ENCODE measurements around the gene PARK7.

Gene PARK7

GRCh38 chr1:7975212-7975865 lies 13.8 kb downstream of the PARK7 start:
- no peak overlapping the region for H3K27ac ChIP-seq (replicated peaks)
- H3K4me3 ChIP-seq (replicated peaks; ENCODE audit: insufficient read depth, low read length): no peak overlapping the region
- TF ChIP-seq REST (IDR thresholded peaks at IDR 0.05; ENCODE audit: insufficient replicate concordance, low read depth) (no peak), CTCF (IDR thresholded peaks at IDR 0.05; ENCODE audit: insufficient read depth, low read length) (peak; percentile 87), POLR2AphosphoS5 (IDR thresholded peaks at IDR 0.05; ENCODE audit: low read depth) (no peak)
- DNase-seq (ENCODE audit: low read depth in 1 of 2, low spot score in 1 of 2): peak; percentile 41 to 50
- no peaks in the 10 kb centered on the region for H3K27me3 ChIP-seq (ENCODE audit: insufficient read depth, poor library complexity, severe bottlenecking)

- no peak for DNase-seq (ENCODE audit: low read depth in 1 of 2, low spot score in 1 of 2)
- TF ChIP-seq REST (IDR thresholded peaks at IDR 0.05; ENCODE audit: insufficient replicate concordance, low read depth) (no peak), GABPA (IDR thresholded peaks at IDR 0.05; ENCODE audit: low read depth) (no peak), POLR2AphosphoS5 (IDR thresholded peaks at IDR 0.05; ENCODE audit: low read depth) (no peak), CTCF (IDR thresholded peaks at IDR 0.05; ENCODE audit: insufficient read depth, low read length) (no peak), SPI1 (IDR thresholded peaks at IDR 0.05; ENCODE audit: borderline replicate concordance, low read depth) (no peak)
- Histone ChIP-seq H3K4me3 (replicated peaks; ENCODE audit: insufficient read depth, low read length) (no peak overlapping the region), H3K27me3 (ENCODE audit: insufficient read depth, poor library complexity, severe bottlenecking) (no peaks in the 10 kb centered on the region), H3K27ac (replicated peaks) (no peak overlapping the region)
Measured at GRCh38 chr1:7980984-7981383, 19.5 kb downstream of the PARK7 start.

- no peak overlapping the region for H3K27ac ChIP-seq (replicated peaks)
- no peaks in the 10 kb centered on the region for H3K27me3 ChIP-seq (ENCODE audit: insufficient read depth, poor library complexity, severe bottlenecking)
- DNase-seq (ENCODE audit: low read depth in 1 of 2, low spot score in 1 of 2): no peak
- TF ChIP-seq REST (IDR thresholded peaks at IDR 0.05; ENCODE audit: insufficient replicate concordance, low read depth) (no peak), CTCF (IDR thresholded peaks at IDR 0.05; ENCODE audit: insufficient read depth, low read length) (no peak), SPI1 (IDR thresholded peaks at IDR 0.05; ENCODE audit: borderline replicate concordance, low read depth) (no peak), POLR2AphosphoS5 (IDR thresholded peaks at IDR 0.05; ENCODE audit: low read depth) (no peak), GABPA (IDR thresholded peaks at IDR 0.05; ENCODE audit: low read depth) (no peak)
- H3K4me3 ChIP-seq (replicated peaks; ENCODE audit: insufficient read depth, low read length): no peak overlapping the region
Measured at GRCh38 chr1:7983086-7983778, 21.7 kb downstream of the PARK7 start.
